ENCODE measurements around the gene FAM25A.
"Not testable (repeated sequence)": the region's sequence is repeated elsewhere in the genome, so short reads cannot be mapped to it uniquely, and the experiment has no call there.

Gene FAM25A

DNA sequence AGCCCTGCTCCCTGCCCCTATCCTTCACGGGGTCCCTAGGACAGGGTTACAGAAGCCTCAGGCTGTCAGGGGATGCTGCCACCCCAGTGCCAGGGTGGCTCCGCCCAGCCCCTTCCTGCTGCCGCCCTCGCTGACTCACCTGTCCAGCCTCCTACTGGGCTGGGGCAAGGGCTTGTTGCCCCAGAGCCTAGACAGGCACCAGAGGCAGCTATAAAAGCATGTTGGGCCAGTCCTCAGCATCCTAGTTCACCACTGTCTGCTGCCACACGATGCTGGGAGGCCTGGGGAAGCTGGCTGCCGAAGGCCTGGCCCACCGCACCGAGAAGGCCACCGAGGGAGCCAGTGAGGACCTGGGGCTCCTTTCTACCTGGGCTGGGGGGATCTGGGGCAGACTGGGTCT is at the start of gene FAM25A:
Gene FAM25A, plus strand, starts transcription at position 239 of the 400 bp plus-strand sequence. Its CDS starts 31 bp downstream, at position 270.
- DNase-seq, result not testable (repeated sequence)

DNA sequence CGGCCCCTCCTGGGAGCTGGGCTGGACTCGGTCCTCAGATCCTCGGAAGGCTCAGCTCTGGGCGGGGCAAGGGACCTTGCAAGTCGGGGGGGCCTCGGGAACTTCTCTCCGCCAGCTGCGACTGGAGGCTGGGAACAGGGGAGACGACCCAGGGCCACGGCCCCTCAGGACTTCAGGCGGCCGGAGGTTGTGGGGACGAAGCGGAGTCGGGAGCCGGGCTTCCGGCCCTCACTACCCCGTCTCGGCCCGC is 49.2 kb upstream of the FAM25A start:
- no peak for DNase-seq

GRCh38 chr10:86971232-86971991 is 48.7 kb upstream of the FAM25A start:
- DNase-seq, result no peak

- DNase-seq, result no peak
Observed at GRCh38 chr10:86972613-86973380, 47.3 kb upstream of the FAM25A start.

GRCh38 chr10:86974484-86974883 is 45.6 kb upstream of the FAM25A start:
- no peak for DNase-seq

DNA sequence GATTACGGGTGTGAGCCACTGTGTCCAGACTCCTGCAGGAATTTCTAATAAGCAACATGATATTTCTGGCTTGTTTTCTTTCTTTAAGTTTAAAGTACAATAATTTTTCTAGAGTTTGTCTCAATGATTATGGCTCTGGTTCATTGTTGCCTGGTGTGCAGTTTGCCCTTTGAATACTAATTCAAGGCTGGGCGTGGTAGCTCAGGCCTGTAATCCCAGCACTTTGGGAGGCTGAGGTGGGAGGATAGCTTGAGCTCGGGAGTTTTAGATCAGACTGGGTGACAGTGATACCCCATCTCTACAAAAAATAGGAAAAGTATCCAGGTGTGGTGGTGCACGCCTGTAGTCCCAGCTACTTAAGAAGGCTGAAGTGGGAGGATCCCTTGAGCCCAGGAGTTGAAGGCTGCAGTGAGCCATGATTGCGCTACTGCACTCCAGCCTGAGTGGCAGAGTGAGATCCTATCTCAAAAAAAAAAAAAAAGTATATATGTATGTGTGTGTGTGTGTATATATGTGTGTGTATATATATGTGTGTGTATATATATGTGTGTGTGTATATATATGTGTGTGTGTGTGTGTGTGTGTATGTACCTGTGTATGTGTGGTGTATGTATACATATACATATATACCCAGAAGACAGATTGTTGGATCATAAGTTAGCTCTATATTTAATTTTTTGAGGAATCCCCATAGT is 43.6 kb upstream of the FAM25A start:
- no peak for DNase-seq

DNA sequence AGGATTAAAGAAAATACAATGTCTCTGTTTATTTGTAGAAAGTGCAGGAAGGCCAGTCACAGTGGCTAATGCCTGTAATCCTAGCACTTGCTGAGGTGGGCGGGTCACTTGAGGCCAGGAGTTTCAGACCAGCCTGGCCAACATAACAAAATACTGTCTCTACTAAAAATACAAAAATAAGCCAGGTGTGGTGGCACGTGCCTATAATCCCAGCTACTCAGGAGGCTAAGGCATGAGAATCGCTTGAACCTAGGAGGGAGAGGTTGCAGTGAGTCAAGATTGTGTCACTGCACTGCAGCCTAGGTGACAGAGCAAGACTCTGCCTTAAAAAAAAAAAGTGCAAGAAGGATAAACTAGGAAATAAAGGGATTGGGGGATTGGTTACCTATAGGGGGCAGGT is 41.6 kb upstream of the FAM25A start:
- not testable (repeated sequence) for DNase-seq

DNA sequence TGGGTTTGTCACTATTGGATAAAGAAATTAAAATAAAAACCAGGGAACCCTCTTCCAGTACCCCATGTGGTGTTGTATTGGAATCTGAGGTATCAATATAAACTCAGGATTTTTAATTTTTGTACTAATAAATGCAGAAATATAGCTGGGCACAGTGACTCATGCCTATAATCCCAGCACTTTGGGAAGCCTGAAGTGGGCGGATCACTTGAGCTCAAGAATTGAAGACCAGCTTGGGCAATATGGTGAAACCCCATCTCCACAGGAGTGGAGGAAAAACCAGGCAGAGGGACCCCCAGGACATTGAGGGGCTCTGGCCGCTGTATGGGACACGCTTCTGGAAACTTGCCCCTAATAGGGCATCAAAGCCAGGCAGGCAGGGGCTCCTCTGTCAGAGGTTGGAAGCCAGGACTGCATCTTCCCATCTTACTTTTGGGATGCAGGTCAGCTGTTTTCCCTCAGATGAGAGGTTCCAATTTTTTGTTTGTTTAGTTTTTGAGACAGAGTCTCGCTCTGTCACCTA is 40.7 kb upstream of the FAM25A start:
- no peak for DNase-seq

DNA sequence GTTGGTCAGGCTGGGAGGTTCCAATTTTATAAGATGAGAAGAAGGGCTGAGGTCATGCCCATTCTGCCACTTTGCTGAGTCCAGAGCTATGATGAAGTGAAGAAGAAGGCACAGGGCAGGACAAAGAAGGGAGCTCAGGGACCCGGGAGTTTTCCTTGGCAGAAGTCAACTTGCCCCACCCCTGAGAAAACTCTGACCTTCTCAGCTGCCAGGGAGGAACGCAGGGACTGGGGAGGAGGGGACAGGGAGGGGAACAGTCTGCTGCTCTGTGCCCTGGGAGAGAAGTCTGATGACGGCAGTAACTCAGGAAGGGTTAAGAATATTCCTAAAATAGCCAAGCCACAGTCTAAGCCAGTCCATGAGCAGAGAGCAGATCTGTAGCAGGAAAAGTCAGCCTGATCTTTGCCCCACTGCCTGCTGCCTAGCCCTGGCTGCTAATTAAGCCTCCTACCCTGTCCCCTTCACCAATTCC is 40.1 kb upstream of the FAM25A start:
- no peak for DNase-seq

DNA sequence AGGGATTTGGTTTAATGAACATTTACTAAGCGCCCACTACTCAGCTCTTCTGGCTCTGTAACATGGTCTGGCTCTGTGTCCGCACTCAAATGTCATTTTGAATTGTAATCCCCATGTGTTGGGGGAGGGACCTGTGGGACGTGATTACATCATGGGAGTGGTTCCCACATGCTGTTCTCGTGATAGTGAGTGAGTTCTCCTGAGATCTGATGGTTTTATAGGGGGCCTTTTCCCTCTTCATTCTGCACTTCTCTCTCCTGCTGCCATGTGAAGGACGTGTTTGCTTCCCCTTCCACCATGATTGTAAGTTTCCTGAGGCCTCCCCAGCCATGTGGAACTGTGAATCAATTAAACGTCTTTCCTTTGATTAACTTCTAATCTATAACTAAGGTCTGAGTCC is 39.1 kb upstream of the FAM25A start:
- not testable (repeated sequence) for DNase-seq

- DNase-seq, result no peak
Observed at GRCh38 chr10:86981716-86982115, 38.4 kb upstream of the FAM25A start.

DNA sequence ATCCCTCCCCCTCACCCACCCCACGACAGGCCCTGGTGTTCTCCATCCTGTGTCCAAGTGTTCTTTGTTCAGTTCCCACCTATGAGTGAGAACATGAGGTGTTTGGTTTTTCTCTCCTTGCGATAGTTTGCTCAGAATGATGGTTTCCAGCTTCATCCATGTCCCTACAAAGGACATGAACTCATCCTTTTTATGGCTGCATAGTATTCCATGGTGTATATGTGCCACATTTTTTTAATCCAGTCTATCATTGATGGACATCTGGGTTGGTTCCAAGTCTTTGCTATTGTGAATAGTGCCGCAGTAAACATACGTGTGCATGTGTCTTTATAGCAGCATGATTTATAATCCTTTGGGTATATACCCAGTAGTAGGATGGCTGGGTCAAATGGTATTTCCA is 35.6 kb upstream of the FAM25A start:
- not testable (repeated sequence) for DNase-seq

DNA sequence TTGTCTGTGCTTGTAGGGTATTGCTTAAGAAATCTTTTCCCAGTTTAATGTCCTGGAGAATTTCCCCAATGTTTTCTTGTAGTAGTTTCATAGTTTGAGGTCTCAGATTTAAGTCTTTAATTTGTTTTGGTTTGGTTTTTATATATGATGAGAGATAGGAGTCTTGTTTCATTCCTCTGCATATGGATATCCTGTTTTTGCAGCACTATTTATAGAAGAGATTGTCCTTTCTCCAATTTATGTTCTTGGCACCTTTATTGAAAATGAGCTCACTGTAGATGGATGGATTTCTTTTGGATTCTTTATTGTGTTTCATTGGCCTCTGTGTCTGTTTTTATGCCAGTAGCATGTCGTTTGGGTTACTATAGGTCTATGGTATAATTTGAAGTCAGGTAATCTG is 31.6 kb upstream of the FAM25A start:
- DNase-seq, result no peak

- DNase-seq, result not testable (repeated sequence)
Observed at GRCh38 chr10:86991362-86991761, 28.7 kb upstream of the FAM25A start.

- DNase-seq, result no peak
Observed at GRCh38 chr10:86992456-86992855, 27.6 kb upstream of the FAM25A start.

DNA sequence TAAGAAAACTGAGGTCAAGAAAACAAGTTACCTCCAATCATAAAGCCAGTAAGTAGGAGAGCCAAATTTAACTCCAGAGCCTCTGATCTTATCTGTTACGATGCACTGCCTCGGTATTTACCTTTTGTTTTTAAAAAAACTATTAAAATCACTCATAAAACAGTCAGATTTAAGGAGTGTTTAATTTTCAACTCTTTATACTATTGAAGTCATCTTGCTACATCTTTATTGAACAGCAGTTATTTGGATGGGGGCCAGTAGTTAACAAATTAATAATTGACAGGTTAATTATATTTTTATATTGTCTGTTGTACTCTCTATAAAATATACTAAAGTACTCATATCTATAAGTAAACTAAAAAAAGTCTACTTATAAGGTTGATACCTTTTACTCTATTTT is 27.2 kb upstream of the FAM25A start:
- no peak for DNase-seq

- DNase-seq, result not testable (repeated sequence)
Observed at GRCh38 chr10:86999802-87000403, 20.2 kb upstream of the FAM25A start.

DNA sequence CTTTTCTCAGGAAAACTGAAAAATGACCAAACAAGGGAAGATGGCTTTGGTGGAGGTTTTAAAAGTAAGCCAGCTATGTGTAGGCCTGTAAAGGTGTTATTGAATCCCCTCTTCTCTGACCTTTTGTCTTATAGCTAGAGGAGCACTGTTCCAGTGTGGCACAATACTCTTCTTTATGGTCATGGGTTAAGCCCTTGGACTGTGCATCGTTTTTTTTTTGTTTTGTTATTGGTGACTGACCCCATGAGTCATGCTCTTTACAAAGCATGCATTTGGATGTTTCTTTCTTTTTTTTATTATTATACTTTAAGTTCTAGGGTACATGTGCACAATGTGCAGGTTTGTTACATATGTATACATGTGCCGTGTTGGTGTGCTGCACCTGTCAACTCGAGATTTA is 19.6 kb upstream of the FAM25A start:
- DNase-seq, result no peak

DNA sequence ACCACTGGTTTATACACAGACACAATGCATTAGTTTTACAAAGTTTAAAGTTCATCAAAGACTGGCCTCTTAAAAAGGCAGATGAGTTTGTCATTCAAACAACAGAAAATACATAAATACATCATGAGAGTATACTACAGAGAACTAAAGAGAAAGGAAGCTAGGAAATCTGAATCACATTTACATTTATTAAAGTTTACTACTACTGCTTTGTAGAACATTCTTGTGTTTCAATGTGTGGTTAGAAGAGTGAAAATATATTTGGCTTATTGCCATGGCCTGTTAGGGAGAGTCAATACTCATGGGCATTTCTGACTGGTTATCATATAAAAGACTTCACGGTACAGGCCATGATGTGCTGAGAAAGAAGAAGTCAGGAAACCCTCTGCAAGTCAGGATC is 13.0 kb upstream of the FAM25A start:
- DNase-seq, result not testable (repeated sequence)

DNA sequence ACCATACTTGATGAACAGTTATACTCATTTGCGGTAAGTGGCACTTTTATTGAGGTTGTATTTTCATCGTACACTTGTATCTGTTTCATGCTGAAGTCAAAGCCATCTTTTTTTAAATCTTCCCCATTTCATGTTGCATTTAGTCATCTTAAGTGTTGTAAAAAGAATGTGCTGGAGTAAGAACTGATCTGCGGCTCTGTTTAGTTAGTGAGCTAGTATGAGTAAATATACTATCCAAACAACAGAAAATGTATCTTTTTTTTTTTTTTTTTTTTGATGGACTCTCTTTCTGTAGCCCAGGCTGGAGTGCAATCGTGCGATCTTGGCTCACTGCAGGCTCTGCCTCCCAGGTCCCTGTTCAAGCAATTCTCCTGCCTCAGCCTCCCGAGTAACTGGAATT is 12.4 kb upstream of the FAM25A start:
- DNase-seq, result not testable (repeated sequence)

GRCh38 chr10:87008303-87008702 is 11.8 kb upstream of the FAM25A start:
- DNase-seq, result not testable (repeated sequence)

GRCh38 chr10:87009134-87009696 is 10.9 kb upstream of the FAM25A start:
- not testable (repeated sequence) for DNase-seq

- DNase-seq, result not testable (repeated sequence)
Observed at GRCh38 chr10:87013528-87013927, 6.6 kb upstream of the FAM25A start.
